Mesenchymal stem cell (in vitro differentiated cells and primary cell): Measurements from ENCODE around the gene MNX1.

Experiments used
- DNase-seq: peaks from one replicate; pipeline ENCODE4 v3.0.0-alpha.2; 2013
- H2AFZ ChIP-seq: one replicate; pipeline ENCODE4 v1.6.1; 2013; ENCODE audit warnings: low read depth, mild to moderate bottlenecking, control low read depth, inconsistent platforms, low read length, moderate library complexity
- H2AK5ac ChIP-seq: 2 replicates; pipeline ENCODE4 v1.6.1; 2013; ENCODE audit warnings: low read length, moderate library complexity, mild to moderate bottlenecking, inconsistent platforms; ENCODE audit not compliant: severe bottlenecking
- H2BK120ac ChIP-seq: one replicate; pipeline ENCODE4 v1.6.1; 2013; ENCODE audit warnings: low read depth, mild to moderate bottlenecking, inconsistent platforms, low read length, moderate library complexity
- H2BK12ac ChIP-seq, 2 experiments: one replicate each; pipeline ENCODE4 v1.6.1; 2013; ENCODE audit warnings: inconsistent platforms in 2 of 2, low read length in 2 of 2, mild to moderate bottlenecking in 2 of 2, moderate library complexity in 2 of 2, control low read depth in 1 of 2
- H2BK15ac ChIP-seq: one replicate; pipeline ENCODE4 v1.6.1; 2013; ENCODE audit warnings: mild to moderate bottlenecking, low read depth, inconsistent platforms; ENCODE audit not compliant: poor library complexity, severe bottlenecking
- H2BK5ac ChIP-seq: 2 replicates; pipeline ENCODE4 v1.6.1; 2013; ENCODE audit warnings: low read depth, mild to moderate bottlenecking, low read length, control low read depth, inconsistent platforms; ENCODE audit not compliant: poor library complexity, severe bottlenecking
- H3K14ac ChIP-seq, 2 experiments: one replicate each; pipeline ENCODE4 v1.6.1; 2013; ENCODE audit warnings: inconsistent platforms in 2 of 2, low read length in 2 of 2, control low read depth in 1 of 2, mild to moderate bottlenecking in 1 of 2, moderate library complexity in 1 of 2
- H3K18ac ChIP-seq, 2 experiments: one replicate each; pipeline ENCODE4 v1.6.1; 2013; ENCODE audit warnings: inconsistent platforms in 2 of 2, low read length in 2 of 2, control low read depth in 1 of 2, low read depth in 1 of 2, mild to moderate bottlenecking in 1 of 2
- H3K23ac ChIP-seq, 2 experiments: one replicate each; pipeline ENCODE4 v1.6.1; 2013; ENCODE audit warnings: inconsistent platforms in 2 of 2, low read length in 2 of 2, mild to moderate bottlenecking in 2 of 2, moderate library complexity in 2 of 2, control low read depth in 1 of 2
- H3K27ac ChIP-seq: 2 replicates; pipeline ENCODE4 v1.5.1; 2013; ENCODE audit warnings: mild to moderate bottlenecking, moderate library complexity, low read length, control low read depth, inconsistent platforms; ENCODE audit not compliant: poor library complexity, severe bottlenecking
- H3K27me3 ChIP-seq, 2 experiments: 2 replicates each; pipeline versions ENCODE4 v1.6.1 to v1.7.0; 2013; ENCODE audit warnings: low read length in 2 of 2, mild to moderate bottlenecking in 2 of 2, moderate library complexity in 2 of 2, control low read depth in 1 of 2, inconsistent platforms in 1 of 2; ENCODE audit not compliant: control insufficient read depth in 1 of 2, insufficient read depth in 1 of 2
- H3K36me3 ChIP-seq, 2 experiments: 2 replicates each; pipeline versions ENCODE4 v1.6.1 to v1.7.0; 2013; ENCODE audit warnings: low read length in 2 of 2, control low read depth in 1 of 2, inconsistent platforms in 1 of 2, low read depth in 1 of 2, mild to moderate bottlenecking in 1 of 2; ENCODE audit not compliant: insufficient read depth in 2 of 2, control insufficient read depth in 1 of 2
- H3K4ac ChIP-seq, 2 experiments: one replicate each; pipeline ENCODE4 v1.6.1; 2013; ENCODE audit warnings: inconsistent platforms in 2 of 2, low read length in 2 of 2, mild to moderate bottlenecking in 2 of 2, moderate library complexity in 2 of 2, control low read depth in 1 of 2, low read depth in 1 of 2
- H3K4me1 ChIP-seq: 2 replicates; pipeline ENCODE4 v1.6.1; 2013; ENCODE audit warnings: low read depth, low read length, control low read depth; ENCODE audit not compliant: control insufficient read depth, insufficient read depth
- H3K4me2 ChIP-seq: 2 replicates; pipeline ENCODE4 v1.6.1; 2013; ENCODE audit warnings: low read length, mild to moderate bottlenecking, inconsistent platforms; ENCODE audit not compliant: poor library complexity, severe bottlenecking
- H3K4me3 ChIP-seq, 2 experiments: 2 replicates each; pipeline versions ENCODE4 v1.5.1 to v1.7.0; 2013; ENCODE audit warnings: low read length in 2 of 2, mild to moderate bottlenecking in 2 of 2, control low read depth in 1 of 2, low read depth in 1 of 2; ENCODE audit not compliant: insufficient read depth in 1 of 2
- H3K79me1 ChIP-seq: replicated peaks from 2 replicates; pipeline ENCODE4 v1.6.1; 2013; ENCODE audit warnings: mild to moderate bottlenecking, control low read depth, low read length, inconsistent platforms; ENCODE audit not compliant: poor library complexity, severe bottlenecking
- H3K9ac ChIP-seq: 2 replicates; pipeline ENCODE4 v1.7.0; 2013; ENCODE audit warnings: mild to moderate bottlenecking, low read length, moderate library complexity
- H3K9me3 ChIP-seq: 2 replicates; pipeline ENCODE4 v1.7.0; 2013; ENCODE audit warnings: mild to moderate bottlenecking, low read length; ENCODE audit not compliant: control insufficient read depth
- H4K8ac ChIP-seq: one replicate; pipeline ENCODE4 v1.6.1; 2013; ENCODE audit warnings: inconsistent platforms, mild to moderate bottlenecking, low read length, moderate library complexity
- H4K91ac ChIP-seq: one replicate; pipeline ENCODE4 v1.6.1; 2013; ENCODE audit warnings: mild to moderate bottlenecking, low read length, inconsistent platforms
- WGBS: methylation state at CpG from one replicate; pipeline ENCODE4 v1.1.7; 2013; ENCODE audit warnings: mixed read lengths; 5-methylcytosine and 5-hydroxymethylcytosine counted together

The MNX1 gene

DNA sequence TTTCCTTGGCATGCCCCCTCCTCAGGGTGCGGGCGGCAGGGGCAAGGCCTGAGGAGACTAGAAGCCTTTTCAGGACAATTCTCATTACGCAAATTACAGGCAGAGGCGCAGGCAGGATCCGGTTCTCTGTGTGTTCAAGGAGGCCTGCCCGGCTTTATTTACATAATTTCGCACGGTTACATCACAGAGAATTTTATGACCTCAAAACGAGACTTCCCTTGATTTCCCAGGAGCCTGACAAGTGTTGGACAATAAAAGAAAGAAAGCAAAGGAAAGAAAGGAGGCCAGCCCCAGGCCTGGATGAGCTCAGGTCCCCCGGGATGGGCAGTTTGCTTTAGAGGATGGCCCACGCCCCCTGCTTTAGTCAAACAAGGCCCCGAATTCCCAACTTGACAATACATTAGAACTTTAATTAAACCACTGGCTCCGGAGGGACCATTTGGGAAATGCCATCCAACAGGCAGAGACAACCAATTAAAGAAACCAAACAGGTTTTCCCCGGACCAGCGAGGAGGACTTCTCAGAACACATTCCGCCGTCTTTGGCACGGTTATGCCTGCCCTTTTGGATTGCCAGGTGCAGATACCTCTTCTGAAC, 2.9 kb downstream of the MNX1 start:
- no peak overlapping the region for H3K9ac ChIP-seq

DNA sequence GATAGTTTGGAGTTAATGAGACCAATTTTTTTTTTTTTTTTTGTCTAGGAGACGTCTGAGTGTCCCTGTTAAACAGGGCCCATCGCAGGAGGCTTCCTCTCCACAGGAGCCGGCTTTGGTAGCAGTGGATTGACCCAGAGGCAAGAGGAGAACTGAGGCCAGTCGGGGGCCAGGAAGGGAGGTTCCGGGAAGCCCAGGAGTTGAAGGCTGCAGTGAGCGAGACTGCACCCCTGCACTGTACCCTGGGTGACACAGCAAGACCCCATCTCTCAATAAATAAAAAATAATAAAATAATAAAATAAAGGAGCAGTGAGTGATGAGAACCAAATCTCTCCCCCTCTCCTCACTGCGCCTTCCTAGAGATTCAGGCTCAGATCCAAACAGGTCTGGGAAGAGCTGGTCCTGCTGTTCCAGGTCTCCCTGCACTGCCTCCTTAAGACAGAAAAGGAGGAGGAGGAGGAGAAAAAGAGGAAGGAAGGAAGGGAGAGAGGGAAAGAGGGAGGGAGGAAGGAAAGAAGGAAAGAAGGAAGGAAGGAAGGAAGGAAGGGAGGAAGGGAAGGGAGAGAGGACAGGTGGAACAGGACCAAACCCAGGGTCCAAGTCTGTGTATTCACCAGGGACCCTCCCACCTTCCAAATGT, 3.5 kb downstream of the MNX1 start:
- no peaks in the 10 kb centered on the region for H3K9me3 ChIP-seq
- H3K4me3 ChIP-seq: no peak overlapping the region
- no peak overlapping the region for H3K14ac ChIP-seq
- no peak overlapping the region for H3K4ac ChIP-seq
- peaks cover 55% of the 10 kb centered on the region for H3K4me1 ChIP-seq
- 14% methylated on average over 4 of the region's 7 CpGs for WGBS
- H3K4me2 ChIP-seq: no peak overlapping the region
- peaks cover 82 to 91% of the 10 kb centered on the region in 2 experiments for H3K27me3 ChIP-seq
- no peaks in the 10 kb centered on the region for H3K79me1 ChIP-seq
- H2AK5ac ChIP-seq: no peak overlapping the region
- H2BK5ac ChIP-seq: no peak overlapping the region
- H3K9ac ChIP-seq: no peak overlapping the region
- no peak for DNase-seq
- no peak overlapping the region for H3K18ac ChIP-seq
- H3K27ac ChIP-seq: no peak overlapping the region
- H4K91ac ChIP-seq: no peak overlapping the region
- H2AFZ ChIP-seq: no peak overlapping the region
- no peak overlapping the region for H2BK120ac ChIP-seq
- no peaks in the 10 kb centered on the region for H3K36me3 ChIP-seq
- H2BK15ac ChIP-seq: no peak overlapping the region
- no peak overlapping the region for H2BK12ac ChIP-seq
- no peak overlapping the region for H4K8ac ChIP-seq
- no peak overlapping the region for H3K23ac ChIP-seq

More for the DNA sequence above, 2.9 kb downstream of the MNX1 start:
- Histone ChIP-seq H2BK5ac (no peak overlapping the region), H3K9me3 (no peaks in the 10 kb centered on the region), H2BK15ac (no peak overlapping the region), H3K27ac (no peak overlapping the region), H3K14ac (no peak overlapping the region), H2BK120ac (no peak overlapping the region), H2BK12ac (no peak overlapping the region), H4K8ac (no peak overlapping the region), H3K4me3 (no peak overlapping the region), H2AK5ac (no peak overlapping the region), H3K79me1 (no peaks in the 10 kb centered on the region), H3K27me3 (peaks cover 82 to 91% of the 10 kb centered on the region in 2 experiments), H3K18ac (no peak overlapping the region), H3K36me3 (no peaks in the 10 kb centered on the region), H3K4me1 (peaks cover 52% of the 10 kb centered on the region), H3K23ac (no peak overlapping the region), H4K91ac (no peak overlapping the region), H3K4me2 (no peak overlapping the region), H2AFZ (no peak overlapping the region), H3K4ac (no peak overlapping the region)
- DNase-seq: no peak
- WGBS: 4% methylated on average over 16 of the region's 18 CpGs

DNA sequence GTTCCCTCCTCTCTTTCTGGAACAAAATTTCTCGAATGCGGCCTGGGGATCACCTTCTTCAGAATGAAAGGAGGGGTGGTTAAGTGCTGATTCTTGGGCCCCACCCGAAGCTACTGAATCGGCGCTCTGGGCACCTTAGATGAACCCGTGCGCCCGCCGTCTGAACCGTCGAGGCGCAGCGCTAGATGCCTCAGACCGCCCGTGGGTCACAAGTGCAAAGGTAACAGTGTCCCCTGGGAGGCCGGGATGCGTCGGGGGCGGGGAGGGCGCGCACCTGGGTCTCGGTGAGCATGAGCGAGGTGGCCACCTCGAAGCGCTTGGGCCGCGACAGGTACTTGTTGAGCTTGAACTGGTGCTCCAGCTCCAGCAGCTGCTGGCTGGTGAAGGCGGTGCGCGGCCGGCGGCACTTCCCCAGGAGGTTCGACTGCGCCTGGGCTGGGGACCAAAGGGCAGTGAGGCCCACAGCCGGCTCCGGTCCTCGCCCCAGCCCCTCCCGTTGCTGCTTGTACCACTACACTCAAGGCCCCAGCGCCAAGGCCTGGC, 4.2 kb downstream of the MNX1 start:
- H3K23ac ChIP-seq: no peak overlapping the region
- no peak overlapping the region for H2AFZ ChIP-seq
- H3K9ac ChIP-seq: no peak overlapping the region
- no peak overlapping the region for H3K4me2 ChIP-seq
- H3K18ac ChIP-seq: no peak overlapping the region
- no peak overlapping the region for H3K4ac ChIP-seq
- H3K36me3 ChIP-seq: no peaks in the 10 kb centered on the region
- H2BK15ac ChIP-seq: no peak overlapping the region
- no peak overlapping the region for H2AK5ac ChIP-seq
- no peak overlapping the region for H4K91ac ChIP-seq
- H3K79me1 ChIP-seq: no peaks in the 10 kb centered on the region
- WGBS: under 1% methylated on average over 36 of the region's 39 CpGs
- H3K4me3 ChIP-seq: no peak overlapping the region
- no peaks in the 10 kb centered on the region for H3K9me3 ChIP-seq
- H4K8ac ChIP-seq: no peak overlapping the region
- H2BK120ac ChIP-seq: no peak overlapping the region
- H2BK12ac ChIP-seq: no peak overlapping the region
- H2BK5ac ChIP-seq: no peak overlapping the region
- no peak overlapping the region for H3K14ac ChIP-seq
- no peak for DNase-seq
- peaks cover 82 to 91% of the 10 kb centered on the region in 2 experiments for H3K27me3 ChIP-seq
- no peak overlapping the region for H3K27ac ChIP-seq
- peaks cover 53% of the 10 kb centered on the region for H3K4me1 ChIP-seq

DNA sequence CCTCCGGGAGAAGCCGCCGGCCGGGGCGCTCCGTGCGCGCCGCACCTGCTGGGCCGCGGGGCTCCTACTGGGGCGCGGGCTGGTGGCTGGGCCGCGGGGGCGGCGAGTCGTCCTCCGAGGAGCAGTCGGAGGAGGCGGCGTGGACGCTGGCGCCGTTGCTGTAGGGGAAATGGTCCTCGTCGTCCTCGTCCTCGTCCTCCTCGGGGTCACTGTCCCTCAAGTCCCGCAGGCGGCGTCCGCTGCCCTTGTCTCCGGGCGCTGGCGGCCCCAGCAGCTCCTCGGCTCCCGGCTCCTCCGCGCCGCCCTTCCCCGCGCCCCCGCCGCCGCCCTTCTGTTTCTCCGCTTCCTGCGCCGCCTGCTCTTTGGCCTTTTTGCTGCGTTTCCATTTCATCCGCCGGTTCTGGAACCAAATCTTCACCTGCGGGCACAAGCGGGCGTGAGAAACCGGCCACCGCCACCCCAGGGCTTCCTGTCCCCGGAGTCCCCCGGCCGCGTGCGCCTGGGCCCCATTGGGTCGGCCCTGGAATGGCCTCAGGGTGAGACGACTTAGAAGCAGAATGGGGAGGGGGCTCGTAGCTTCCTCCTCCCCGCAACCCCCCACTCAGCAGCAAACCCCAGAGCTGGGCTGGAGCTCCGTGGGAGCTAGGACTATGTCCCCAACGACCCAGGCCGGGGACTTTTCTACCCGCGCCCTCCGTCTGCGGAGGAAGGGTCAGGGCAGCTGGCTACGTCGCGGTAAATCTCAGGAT, 4.8 kb downstream of the MNX1 start:
- no peak overlapping the region for H2AFZ ChIP-seq
- no peak overlapping the region for H3K27ac ChIP-seq
- DNase-seq: no peak
- H3K27me3 ChIP-seq: peaks cover 85 to 92% of the 10 kb centered on the region in 2 experiments
- H3K4me2 ChIP-seq: no peak overlapping the region
- no peaks in the 10 kb centered on the region for H3K79me1 ChIP-seq
- H3K4me1 ChIP-seq: peaks cover 48% of the 10 kb centered on the region
- no peak overlapping the region for H4K91ac ChIP-seq
- no peak overlapping the region for H3K14ac ChIP-seq
- H3K36me3 ChIP-seq: no peaks in the 10 kb centered on the region
- no peak overlapping the region for H4K8ac ChIP-seq
- H3K9me3 ChIP-seq: no peaks in the 10 kb centered on the region
- H2BK5ac ChIP-seq: no peak overlapping the region
- WGBS: 2% methylated on average over 68 of the region's 77 CpGs
- H2BK12ac ChIP-seq: no peak overlapping the region
- no peak overlapping the region for H2BK120ac ChIP-seq
- H3K18ac ChIP-seq: no peak overlapping the region
- H3K4me3 ChIP-seq: no peak overlapping the region
- H2AK5ac ChIP-seq: no peak overlapping the region
- no peak overlapping the region for H3K23ac ChIP-seq
- no peak overlapping the region for H3K9ac ChIP-seq
- no peak overlapping the region for H3K4ac ChIP-seq
- no peak overlapping the region for H2BK15ac ChIP-seq
